Fibroblast of skin of abdomen (primary cell): Measurements from ENCODE around the gene BMP6.
A peak's percentile ranks its signal among the peaks of the same experiment; 100 is the strongest.

Experiments
- DNase-seq: peaks from one replicate; pipeline ENCODE4 v3.0.0-alpha.2; 2013

Gene BMP6

DNA sequence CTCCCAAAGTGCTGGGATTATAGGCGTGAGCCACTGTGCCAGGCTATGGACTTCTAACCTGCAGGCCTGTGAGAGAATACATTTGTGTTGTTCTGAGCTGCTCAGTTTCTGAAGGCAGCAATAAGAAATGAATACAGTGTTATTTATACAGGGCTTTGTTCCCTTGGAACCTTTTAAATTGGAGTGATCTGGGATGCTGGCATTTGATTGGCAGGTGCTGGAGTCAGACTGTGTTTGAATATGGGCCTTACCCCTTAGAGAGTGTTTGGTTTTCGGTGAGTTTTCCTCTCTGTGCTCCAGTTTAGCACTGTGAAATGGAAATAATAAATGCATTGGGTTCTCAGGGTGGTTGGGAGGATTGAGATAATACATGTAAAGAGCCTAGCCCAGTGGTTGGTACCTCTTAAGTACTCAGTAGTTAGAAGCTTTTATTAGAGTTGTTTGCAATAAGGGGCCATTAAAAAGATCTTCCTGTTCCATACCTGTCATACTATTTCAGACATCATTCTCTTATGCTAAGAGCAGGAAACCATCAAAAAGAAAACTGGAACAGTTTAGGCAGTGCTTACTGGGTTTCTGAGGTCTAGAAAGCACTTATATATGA is 22.1 kb downstream of the BMP6 start:
- no peak for DNase-seq

DNA sequence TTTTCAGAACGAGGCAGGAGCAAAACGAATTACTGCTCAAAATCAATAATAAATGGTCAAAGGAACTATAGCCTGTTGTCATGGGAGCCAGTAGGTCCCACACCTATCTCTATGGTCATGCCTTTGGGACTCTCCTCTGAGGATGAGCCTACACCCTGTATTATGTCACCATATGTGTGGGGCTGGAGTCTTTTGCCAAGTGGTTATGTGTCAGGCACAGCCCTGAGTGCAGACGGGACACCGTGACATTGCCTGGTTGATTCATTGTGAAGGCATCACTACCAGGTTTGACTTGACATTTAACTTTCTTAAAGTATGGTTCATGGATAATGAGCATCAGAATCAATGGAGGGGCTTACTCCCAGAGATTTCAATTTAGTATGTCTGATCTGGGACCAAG is 23.6 kb downstream of the BMP6 start:
- no peak for DNase-seq

DNA sequence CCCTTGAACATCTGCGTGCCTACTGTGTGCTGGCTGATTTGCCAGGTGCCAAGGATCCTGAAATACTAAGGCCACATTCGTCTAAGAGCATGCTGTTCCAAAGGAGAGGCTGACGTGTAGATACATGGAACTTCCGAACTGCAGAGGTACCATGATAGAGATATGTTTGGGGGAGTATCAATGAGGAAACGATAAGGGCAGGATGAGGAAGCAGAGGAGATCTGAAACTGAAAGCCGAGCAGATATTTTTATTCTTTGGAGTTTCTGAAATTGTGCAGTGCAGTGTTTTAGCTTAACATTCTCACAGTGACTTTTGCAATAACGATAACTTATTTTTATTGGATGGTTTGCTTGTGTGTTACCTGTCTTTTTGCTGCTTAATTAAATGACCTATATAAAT is 24.3 kb downstream of the BMP6 start:
- no peak for DNase-seq

DNA sequence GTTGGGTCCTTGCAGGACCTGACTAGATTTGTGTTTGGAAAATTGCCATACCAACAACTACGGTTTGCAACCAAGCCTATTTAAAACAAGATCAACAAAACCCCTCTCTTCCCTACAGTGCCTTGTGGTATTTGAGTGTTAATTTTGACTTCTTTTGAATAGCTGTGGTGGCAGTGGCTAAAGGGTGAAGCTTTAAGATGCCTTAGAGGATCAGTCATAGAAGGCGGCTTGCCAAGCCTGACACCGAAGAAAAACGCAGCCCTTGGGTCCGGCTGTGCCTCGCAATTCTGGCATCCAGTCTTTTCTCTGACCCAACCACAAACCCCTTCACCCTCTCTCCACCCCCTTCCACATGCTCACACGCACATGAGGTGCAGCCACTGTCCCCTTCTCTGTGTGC is 32.6 kb downstream of the BMP6 start:
- peak; percentile 95 for DNase-seq

DNA sequence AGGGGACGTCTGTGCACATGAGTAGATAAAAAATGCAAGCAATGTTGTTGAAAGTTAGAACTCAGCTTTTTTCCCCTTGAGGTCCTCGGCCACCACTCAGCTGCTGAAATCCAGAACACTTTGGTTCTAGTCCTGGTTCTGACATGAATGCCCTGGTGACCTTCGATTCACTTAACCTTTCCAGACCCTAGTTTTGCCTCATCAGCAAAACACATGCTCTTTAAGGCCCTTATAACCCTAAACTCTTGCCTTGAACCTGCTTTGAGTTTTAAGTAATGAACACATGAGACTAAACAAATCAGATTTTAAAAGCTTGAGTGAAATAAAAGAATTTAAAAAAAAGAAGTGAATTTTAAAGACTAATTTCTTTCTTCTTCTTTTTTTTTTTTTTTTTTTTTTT is 33.4 kb downstream of the BMP6 start:
- DNase-seq: no peak

DNA sequence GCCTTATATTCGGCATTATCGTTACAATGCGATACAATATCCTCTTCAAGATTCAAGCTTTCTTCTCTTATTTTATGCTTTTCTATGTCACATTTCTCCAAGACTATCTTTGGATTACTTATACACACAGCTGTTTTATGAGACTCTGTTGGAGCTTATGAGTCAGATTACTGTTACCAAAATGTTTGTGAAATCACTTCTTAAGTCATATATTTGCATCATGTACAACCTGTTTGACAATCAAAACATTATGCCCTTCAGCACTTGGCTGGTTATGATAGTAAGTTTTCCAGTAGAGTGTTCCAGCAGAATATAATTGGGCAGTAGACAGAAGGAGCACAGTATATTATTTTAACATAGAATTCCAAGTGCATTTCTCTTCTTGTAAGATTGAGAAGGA is 35.2 kb downstream of the BMP6 start:
- DNase-seq: peak; percentile 14

DNA sequence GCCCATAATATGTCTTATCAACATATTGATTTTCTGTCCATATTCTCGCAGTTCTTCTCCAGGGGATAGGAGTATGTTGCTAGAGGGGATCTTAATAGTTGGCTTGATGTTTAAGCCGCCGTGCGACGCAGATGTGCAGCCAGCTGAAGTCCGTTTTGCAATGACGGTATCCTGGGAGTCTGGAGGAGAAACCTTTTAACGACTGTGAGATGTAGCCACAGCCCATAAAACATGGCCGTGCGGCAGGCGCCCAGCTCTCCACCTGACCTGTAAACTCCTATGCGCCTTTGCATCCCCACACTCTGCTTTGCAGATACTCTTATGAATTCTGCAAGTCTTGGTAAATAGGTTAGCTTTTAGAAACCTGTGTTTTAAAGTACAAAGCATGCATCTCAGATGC is 36.9 kb downstream of the BMP6 start:
- DNase-seq: no peak

DNA sequence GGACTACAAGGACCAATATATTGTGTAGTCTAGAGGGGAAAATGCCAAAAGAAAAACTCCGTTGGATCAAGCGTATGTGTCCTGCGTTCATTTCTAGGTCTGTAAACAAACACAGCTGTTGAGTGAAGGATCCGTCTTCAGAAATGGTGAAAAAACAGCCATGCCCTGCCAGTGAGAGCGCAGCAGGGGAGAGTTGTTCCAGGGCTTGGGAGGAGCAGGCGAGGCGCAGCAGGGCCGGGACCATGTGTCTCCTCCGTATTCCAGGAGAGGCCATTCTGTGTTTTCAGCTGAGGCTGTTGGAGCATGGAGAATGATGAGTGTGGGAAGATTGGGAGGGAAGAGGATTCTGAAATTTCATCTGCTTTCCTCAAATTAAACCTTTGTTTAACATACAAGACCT is 38.0 kb downstream of the BMP6 start:
- DNase-seq: no peak

DNA sequence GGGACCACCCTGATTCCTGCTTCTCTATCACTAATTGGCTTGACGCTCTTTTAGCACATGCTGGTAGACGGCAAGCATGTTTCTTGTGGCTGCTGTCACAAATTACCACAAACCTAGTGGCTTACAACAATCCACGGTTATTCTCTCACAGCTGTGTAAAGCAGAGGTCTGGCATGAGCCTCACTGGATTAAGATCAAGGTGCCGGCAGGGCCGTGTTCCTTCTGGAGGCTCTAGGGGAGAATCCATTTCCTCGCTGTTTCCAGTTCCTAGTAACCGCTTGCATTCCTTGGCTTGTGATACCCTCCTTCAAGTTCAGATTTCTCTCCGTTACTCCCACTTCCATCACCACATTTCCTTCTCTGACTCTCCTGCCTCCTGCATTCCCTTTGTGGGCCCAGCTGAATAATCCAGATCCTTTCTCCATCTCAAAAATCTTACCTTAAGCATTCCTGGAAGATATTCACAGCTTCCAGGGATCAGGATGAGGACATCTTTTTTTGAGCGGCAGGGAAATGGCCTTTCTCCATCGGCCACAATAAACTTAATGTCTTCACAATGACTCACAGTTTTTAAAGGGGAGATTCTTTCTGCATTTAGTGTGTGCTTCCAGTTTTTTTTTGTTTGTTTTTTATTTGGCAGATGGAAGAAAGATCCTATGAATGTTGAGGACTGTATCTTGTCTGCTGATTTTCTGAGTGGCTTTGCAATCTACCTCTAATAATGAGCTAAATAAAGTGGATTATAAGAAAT is 39.9 kb downstream of the BMP6 start:
- no peak for DNase-seq

DNA sequence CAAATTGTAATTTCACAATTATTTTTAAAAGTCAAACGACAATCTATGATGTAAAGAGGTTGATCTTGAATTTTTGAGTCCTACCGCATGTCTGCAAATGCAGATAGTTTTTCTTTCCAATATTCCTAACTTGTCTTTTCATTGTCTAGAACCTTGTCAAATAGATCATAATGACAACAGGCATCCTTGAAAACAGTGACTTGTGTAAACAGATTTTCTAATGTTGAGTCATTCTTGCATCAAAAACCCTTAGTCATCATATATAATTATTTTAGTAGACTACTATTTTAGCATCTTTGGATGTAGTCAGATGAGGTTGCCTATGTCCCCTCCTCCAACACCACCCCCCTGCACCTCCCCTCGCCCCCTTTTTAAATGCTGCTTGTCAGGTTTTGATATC is 43.8 kb downstream of the BMP6 start:
- peak; percentile 21 for DNase-seq

DNA sequence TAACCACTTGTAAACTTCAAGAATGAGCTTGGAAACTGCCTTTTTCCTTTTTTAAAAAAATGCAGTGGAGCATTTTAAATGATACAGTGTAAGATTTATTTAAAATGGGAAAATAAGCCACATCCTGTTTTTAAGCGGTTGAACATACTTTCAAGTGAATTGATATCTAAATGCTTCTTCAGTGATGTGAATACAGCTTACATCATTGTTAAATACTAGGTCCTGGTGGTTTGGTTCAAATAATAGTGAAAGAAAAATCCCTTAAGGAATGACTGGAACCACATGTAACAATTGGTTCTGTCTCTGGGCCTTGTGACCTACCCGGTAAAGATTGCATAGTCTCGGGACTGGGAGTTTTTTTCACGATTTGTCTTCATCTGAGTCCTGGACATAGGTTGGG is 44.2 kb downstream of the BMP6 start:
- peak; percentile 38 for DNase-seq

DNA sequence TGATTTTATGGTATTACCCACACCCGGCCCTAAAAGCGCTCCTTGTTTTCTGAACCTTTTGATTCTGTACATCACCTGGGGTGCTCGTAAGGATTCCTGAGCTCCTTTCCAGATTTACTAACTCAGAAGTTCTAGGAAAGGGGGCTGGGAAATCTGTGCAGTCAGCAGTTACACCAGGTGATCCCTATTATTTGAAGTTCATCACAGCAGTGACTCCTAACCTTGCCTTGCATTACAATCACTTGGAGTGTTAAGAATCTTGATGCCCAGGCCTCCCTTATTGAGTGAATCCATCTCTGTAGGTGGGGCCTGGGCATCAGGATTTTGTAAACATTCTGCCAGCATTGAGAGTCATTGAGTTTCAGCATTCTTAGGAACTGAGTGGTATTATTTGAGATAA is 44.7 kb downstream of the BMP6 start:
- DNase-seq: no peak

DNA sequence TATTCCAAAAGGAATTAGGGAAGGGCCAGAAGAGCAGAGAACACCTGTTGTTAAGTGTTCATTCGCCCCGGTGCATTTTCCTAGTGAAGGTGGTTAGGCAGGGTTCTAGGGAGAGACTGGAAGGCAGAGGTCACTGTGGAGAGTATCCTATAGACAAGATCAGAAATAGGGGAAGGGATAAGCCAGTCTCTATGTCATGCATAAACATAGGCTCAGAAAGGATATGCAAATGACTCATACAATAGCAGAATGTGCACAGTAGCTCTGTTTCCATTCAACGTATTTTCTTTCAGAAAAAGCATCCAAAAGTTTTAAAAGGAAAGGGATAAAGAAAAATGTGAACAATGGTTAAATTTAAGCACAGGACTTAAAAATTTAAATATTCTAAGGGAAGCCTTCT is 47.4 kb downstream of the BMP6 start:
- DNase-seq: no peak

DNA sequence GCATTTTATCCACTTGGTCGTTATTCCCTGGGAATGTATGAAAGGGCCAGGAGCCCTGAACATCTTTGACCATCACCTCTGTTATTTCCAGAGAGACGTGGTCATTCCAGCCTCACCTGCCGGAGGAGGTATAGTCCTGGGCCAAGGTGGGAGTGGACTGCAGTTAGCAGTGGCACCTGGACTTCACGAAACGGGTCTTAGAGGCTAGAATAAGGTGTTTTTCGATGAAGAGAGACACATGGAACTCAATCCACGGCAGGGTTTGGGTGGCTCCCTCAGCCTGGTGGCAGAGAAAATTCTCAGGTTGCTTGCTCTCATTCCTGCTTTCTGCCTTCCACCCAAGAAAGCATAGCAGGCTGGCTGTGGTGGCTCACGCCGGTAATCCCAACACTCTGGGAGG is 48.0 kb downstream of the BMP6 start:
- no peak for DNase-seq

DNA sequence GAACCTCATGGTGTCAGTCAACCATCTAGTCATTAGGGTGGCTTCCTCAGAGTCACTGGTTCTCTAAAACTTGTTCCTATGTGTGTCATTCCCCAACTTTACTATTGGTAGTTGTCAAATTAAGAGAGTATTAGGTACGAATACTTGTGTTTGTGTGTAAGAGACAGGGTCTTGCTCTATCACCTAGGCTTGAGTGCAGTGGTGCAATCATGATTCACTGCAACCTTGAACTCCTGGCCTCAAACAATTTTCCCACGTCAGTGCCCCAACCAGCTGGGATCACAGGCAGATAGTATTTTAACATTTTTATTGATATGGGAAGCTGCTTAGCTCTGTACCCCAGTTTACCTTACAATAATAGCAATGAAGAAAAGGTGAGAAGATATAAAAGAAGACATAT is 50.6 kb downstream of the BMP6 start:
- no peak for DNase-seq

DNA sequence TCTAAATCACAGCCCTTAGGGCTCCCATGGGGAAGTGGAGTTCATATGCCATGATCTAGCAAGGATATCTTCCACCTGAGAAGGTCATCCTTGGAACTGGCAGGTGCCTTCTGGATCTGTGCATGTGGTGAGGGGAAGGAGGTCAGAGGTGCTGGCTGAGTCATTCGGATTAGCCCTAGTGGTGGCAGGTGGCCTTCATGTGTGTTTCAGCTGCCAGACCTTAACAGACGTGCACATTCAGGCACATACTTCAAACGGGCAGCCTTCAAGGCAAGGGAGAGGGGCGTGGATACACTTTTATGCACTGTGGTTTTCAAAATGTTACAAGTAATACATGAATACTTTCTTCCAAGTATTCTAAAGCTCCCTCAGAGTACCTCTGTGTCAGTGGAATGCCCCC is 51.2 kb downstream of the BMP6 start:
- no peak for DNase-seq

DNA sequence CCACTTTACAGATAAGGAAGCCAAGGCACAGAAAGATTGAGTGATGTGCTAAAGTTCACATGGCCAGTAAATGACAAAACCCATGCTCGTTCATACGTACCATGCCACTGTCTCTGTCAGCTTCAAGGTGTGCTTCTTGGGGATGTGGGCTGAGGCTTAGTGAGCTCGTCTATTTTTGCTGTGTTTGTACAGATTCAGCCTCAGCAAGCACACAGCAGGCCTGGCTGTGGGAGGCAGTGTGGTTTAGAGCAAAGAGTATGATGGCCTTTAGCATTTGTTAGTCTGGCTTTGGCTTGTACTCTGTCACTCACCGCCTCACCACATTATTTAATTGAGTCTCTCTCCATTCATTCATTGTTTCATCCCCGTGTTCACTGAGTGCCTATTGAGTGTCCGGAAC is 55.3 kb downstream of the BMP6 start:
- DNase-seq: no peak

DNA sequence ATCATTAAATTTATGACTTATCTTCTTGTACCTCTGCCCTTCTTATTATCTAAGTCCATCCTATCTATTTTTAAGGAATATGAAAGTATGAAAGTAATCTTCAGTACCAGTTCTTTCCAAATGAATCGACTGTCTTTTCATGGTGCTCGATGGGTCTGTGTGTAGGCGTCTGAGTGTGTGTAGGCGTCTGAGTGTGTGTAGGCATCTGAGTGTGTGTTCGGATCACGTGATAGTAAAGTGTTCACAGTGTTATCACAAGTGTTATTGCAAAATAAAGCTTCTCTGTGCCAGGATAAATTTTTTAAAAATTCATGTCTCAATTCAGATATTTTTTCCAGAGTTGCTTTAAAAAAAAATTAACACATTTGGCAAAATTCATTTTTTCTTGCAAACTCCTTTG is 58.3 kb downstream of the BMP6 start:
- DNase-seq: no peak

DNA sequence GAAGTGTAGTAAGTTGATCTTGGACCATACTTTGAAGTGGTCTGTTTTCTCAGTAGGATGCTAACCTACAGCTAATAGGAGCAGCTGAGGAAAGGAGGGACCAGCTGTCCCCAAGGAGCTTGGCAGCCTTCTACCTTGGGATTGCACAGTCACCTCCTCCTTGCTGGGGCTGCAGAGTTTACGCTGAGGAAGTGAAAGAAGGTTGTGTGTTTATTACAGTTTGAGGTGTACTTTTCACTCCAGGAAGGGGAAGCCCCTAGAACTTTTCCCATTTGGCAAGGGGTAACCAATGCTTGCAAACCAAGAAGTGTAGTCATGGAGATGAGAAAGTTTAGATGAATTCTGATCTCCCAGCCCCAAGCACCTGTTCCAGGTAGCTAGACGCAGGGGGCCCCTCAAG is 58.8 kb downstream of the BMP6 start:
- DNase-seq: no peak

DNA sequence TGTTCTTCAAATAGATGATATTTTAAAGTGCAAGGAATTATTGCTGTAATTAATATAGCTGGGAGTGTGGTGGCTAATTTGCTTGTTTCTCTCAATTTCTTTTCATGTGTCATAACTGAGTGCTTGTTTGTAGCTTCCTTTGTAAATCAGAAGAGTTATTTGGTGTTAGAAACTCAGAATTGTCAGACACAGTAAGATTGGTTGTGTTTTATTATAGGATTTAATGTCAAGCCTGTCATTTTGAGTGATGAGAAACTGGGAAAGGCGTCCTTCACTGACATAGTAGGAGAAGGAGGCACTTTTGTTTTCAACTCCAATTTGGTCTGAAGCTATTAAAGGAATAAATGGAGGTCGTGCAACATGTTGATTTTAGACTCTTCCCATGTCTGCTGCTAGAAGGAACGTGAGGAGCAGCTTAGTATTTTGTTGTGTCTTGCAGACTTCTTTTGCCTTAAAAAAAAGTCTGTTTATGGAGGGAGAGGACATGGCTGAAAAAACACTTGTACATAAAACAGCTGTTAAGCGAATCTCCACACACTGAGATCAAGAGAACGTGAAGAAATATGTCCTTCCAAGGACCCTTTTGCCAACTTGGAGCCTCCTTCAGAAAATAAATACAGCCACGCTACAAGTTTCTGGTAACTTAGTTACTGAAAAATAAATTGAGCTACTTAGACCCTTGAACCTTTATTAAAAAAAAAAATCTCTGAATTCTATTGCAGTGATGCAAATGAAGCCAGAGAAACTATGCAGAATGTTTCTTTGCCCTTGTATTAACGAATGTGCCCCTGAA is 59.5 kb downstream of the BMP6 start:
- no peak for DNase-seq

DNA sequence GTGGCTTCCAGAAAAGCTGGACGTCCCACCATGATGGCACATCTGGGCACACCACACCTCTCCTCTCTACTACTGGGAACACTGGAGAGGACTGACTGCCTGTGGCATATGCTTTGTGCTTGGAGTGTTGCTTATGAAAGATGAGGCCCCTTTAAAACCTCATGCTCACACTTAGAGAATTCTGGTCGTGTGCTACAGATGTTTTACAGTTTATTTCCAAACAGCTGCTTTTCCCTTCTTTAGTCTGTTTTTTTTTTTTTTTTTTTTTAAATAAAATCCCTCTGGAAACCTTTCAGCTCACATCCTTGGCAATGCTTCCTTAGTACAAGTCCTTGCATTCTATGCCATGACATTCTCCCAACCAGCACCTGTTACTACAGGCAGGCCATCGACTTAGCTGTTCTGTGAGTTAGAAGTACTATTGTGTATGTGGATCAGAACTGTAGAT is 60.3 kb downstream of the BMP6 start:
- peak; percentile 22 for DNase-seq

DNA sequence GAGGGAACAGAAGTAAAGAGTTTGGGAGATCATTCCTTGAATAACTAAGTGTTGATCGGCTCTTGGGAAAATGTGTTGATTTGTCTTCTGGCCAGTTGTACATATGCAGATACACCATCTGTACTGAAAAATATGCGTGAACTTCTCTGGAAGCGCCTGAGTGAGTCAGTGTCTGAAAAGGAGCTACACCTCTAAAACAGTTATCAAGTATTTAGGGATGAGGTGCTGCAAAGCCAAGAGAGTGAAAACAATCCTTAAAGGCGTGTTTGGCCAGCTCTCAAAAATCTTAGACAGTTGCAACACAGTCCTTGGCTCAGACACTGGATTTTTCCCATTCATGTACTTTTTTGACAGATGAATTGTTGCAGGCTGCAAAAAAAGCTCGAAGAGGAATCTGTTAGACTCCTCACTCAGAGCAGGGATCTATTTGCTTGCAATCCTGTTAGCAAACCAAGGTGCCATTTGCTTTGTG is 61.3 kb downstream of the BMP6 start:
- DNase-seq: peak; percentile 97

DNA sequence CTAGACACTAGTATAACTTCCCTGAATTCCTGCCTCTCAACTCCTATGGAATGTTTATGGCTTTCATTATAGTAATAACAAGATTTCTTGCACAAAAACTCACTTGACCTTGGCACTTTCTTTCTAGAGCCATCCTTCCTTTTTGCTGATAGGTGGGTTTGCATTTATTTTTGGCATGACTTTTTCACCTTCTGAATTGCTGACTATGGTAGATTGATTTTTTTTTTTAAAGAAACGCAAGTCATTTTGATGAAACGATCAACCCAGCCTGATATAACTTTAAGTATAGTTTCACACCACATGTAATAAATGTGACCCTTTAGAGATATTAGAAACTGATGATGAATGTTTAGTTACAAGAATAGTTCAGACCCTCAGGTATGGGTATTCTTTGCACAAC is 61.8 kb downstream of the BMP6 start:
- DNase-seq: no peak

DNA sequence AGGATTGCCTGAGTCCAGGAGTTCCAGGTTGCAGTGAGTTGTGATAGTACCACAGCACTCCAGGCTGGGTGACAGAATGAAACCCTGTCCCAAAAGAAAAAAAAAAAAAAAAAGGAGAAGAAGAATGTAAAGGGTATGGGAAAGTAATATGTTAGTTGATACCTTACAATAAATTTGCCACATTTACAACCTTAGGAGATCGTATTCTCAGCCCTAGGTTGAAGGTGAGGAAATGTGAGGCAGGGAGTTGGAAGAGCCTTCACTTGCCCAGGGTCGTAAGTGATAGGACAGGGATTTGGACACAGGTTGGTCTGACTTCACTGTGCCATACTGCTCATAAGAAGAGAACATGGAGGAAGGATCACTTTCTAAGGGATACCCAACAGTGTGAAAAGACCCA is 68.6 kb downstream of the BMP6 start:
- no peak for DNase-seq
